ENCODE results near the gene CARM1. TPM values are rescaled to one million over a fixed set of nuclear protein-coding genes. Genes with fewer than 3 reads are reported as not detected.
"Not testable (repeated sequence)": the region's sequence is repeated elsewhere in the genome, so short reads cannot be mapped to it uniquely, and the experiment has no call there.

Gene CARM1
- total RNA-seq, 1 experiment from 2014 or later: 63.7 TPM

DNA sequence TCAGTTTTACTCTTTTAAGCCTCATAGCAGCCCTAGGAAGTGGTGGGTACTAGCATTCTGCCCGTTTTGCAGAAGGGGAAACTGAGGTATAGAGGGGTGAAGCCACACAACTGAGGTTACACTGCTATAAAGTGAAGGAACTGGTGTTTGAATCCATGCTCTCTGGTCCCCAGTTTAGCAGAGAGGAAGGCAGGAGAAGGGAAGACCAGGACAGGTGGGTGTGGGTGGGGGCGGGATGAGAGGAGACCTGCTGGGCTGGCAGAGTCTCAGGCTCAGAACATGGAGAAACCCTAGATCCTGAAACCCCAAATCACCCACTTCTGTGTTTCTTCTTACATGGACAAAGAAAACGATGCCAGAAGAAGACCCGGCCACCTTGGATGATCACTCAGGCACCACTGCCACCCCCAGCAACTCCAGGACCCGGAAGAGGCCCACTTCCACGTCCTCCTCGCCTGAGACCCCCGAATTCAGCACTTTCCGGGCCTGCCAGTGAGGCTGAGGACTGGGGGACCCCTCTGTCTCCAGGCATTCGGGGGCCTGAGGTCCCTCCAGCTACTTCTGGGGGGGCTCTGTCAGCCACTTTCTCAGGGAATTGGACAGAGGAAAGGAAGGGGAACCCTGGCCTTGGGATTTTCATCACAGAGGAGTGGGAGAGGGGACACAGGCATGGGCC lies 2.3 kb upstream of the CARM1 start:
- intact Hi-C loops (cut with micrococcal nuclease; ENCODE audit: unreplicated experiment): no loop called here
- BruUV-seq (replicated peaks): no TSS peak
- Histone ChIP-seq H4K20me1 (ENCODE audit: insufficient read depth) (no peaks in the 10 kb centered on the region), H3K27me3 (ENCODE audit: insufficient read depth, low read depth) (no peaks in the 10 kb centered on the region), H3K9me2 (ENCODE audit: insufficient read depth) (no peaks in the 10 kb centered on the region), H3F3A (ENCODE audit: insufficient read depth, low read depth) (peaks cover 19% of the 10 kb centered on the region), H3K4me3 (no peak overlapping the region), H3K27ac (no peak overlapping the region), H3K4me1 (replicated peaks; ENCODE audit: insufficient read depth) (peaks cover 14% of the 10 kb centered on the region), H3K36me3 (ENCODE audit: low read depth) (no peaks in the 10 kb centered on the region), H3K9me3 (ENCODE audit: insufficient read depth, low read depth) (no peaks in the 10 kb centered on the region), H3K4me2 (no peak overlapping the region), H3K79me2 (ENCODE audit: low read depth) (peaks cover 22% of the 10 kb centered on the region), H2AFZ (no peak overlapping the region)
- POLR2A ChIA-PET (ENCODE audit: unreplicated experiment): interaction anchor here (0.6 kb wide), 1 partner anchor 30 kb away, joined by 27 read pairs; no protein-coding TSS in a partner anchor
- CTCF ChIA-PET: interaction anchor here (0.6 to 0.9 kb wide), 2 partner anchors 33 to 279 kb away, joined by 3 to 4 read pairs; partner anchors contain the start of gene TMED1
- TF ChIP-seq, protein P1, sequence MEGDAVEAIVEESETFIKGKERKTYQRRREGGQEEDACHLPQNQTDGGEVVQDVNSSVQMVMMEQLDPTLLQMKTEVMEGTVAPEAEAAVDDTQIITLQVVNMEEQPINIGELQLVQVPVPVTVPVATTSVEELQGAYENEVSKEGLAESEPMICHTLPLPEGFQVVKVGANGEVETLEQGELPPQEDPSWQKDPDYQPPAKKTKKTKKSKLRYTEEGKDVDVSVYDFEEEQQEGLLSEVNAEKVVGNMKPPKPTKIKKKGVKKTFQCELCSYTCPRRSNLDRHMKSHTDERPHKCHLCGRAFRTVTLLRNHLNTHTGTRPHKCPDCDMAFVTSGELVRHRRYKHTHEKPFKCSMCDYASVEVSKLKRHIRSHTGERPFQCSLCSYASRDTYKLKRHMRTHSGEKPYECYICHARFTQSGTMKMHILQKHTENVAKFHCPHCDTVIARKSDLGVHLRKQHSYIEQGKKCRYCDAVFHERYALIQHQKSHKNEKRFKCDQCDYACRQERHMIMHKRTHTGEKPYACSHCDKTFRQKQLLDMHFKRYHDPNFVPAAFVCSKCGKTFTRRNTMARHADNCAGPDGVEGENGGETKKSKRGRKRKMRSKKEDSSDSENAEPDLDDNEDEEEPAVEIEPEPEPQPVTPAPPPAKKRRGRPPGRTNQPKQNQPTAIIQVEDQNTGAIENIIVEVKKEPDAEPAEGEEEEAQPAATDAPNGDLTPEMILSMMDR (conservative IDR thresholded peaks at IDR 0.05): no peak
- DNase-seq: no peak

DNA sequence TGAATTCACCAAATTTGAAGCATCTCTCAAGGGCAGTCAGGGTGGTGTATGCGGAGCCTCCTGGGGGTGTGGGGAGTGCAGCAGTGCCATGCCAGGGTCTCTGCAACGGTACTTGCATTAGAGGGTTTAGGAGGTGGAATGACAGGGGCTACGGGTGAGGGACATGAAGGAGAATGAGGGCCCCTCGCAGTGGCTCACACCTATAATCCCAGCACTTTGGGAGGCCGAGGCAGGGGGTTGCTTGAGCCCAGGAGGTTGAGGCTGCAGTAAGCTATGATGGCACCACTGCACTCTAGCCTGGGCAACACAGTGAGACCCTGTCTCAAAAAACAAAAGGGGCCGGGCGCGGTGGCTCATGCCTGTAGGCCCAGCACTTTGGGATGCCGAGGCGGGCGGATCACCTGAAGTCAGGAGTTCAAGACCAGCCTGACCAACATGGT lies 1.5 kb upstream of the CARM1 start:
- H3K9me2 ChIP-seq (ENCODE audit: insufficient read depth); H3K27me3 ChIP-seq (ENCODE audit: insufficient read depth, low read depth); DNase-seq; H3K36me3 ChIP-seq (ENCODE audit: low read depth); BruUV-seq (replicated peaks); H3K27ac ChIP-seq; H3K9me3 ChIP-seq (ENCODE audit: insufficient read depth, low read depth); H2AFZ ChIP-seq; H4K20me1 ChIP-seq (ENCODE audit: insufficient read depth): not testable (repeated sequence)
- H3K4me1 ChIP-seq (replicated peaks; ENCODE audit: insufficient read depth): peaks cover 17% of the 10 kb centered on the region
- H3K79me2 ChIP-seq (ENCODE audit: low read depth): peaks cover 30% of the 10 kb centered on the region
- peak overlapping the region; percentile 91 for H3K4me2 ChIP-seq
- CTCF ChIA-PET: interaction anchor here (0.6 kb wide), 1 partner anchor 278 kb away, joined by 4 read pairs; no protein-coding TSS in a partner anchor
- intact Hi-C loops (cut with micrococcal nuclease; ENCODE audit: unreplicated experiment): loop anchor here (2.0 to 5.0 kb wide), 3 partner anchors 29 to 267 kb away; no protein-coding TSS in a partner anchor
- POLR2A ChIA-PET (ENCODE audit: unreplicated experiment): interaction anchor here (1.4 kb wide), 1 partner anchor 34 kb away, joined by 24 read pairs; the partner anchor contains the start of gene TMED1
- peak overlapping the region; percentile 63; the same call in 1 of the 2 replicates for H3K4me3 ChIP-seq
- H3F3A ChIP-seq (ENCODE audit: insufficient read depth, low read depth): peaks cover 18% of the 10 kb centered on the region

DNA sequence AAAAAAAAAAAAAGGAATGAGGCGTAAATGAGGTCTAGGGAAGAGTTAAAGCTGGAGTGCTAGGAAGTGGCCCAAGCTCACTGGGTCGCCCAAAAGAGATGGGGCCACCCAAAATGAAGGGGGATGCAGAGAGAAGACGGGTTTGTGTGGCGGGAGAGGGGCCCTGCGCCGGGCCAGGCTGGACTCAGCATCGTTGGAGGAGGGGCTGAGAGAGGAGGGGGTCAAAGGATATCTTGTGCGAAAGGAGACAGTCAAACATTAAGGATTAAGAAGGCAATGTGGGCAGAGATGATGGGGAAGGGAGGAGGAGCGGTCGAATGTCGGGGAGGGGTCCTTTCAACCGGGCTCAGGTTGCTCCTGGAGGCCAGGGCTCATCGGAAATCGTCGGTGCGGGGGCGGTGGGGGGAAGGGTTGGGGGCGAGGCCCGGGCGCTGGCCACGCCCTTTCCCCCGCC lies 825 bp upstream of the CARM1 start:
- no peak for DNase-seq
- H3K79me2 ChIP-seq (ENCODE audit: low read depth): peaks cover 37% of the 10 kb centered on the region
- no peaks in the 10 kb centered on the region for H3K9me2 ChIP-seq (ENCODE audit: insufficient read depth)
- TF ChIP-seq, protein P1 (conservative IDR thresholded peaks at IDR 0.05): no peak
- no peak for TF ChIP-seq EZH2 (IDR thresholded peaks at IDR 0.05; ENCODE audit: low read depth)
- peak overlapping the region; percentile 96 for H2AFZ ChIP-seq
- no peaks in the 10 kb centered on the region for H3K9me3 ChIP-seq (ENCODE audit: insufficient read depth, low read depth)
- peak overlapping the region; percentile 63 for H3K4me3 ChIP-seq
- H4K20me1 ChIP-seq (ENCODE audit: insufficient read depth): no peaks in the 10 kb centered on the region
- POLR2A ChIA-PET (ENCODE audit: unreplicated experiment): interaction anchor here (0.6 to 1.4 kb wide), 2 partner anchors 34 to 59 kb away, joined by 4 to 24 read pairs; partner anchors contain the start of gene TMED1
- intact Hi-C loops (cut with micrococcal nuclease; ENCODE audit: unreplicated experiment): loop anchor here (2.0 to 5.0 kb wide), 3 partner anchors 28 to 267 kb away; no protein-coding TSS in a partner anchor
- H3K36me3 ChIP-seq (ENCODE audit: low read depth): no peaks in the 10 kb centered on the region
- peaks cover 17% of the 10 kb centered on the region for H3K4me1 ChIP-seq (replicated peaks; ENCODE audit: insufficient read depth)
- H3K4me2 ChIP-seq: peak overlapping the region; percentile 91
- peaks cover 18% of the 10 kb centered on the region for H3F3A ChIP-seq (ENCODE audit: insufficient read depth, low read depth)
- H3K27ac ChIP-seq: 0 out of 2 replicates have a peak overlapping the region, but pooled peaks have one; percentile 9
- no peaks in the 10 kb centered on the region for H3K27me3 ChIP-seq (ENCODE audit: insufficient read depth, low read depth)
- no TSS peak for BruUV-seq (replicated peaks)
- CTCF ChIA-PET: interaction anchor here (0.6 to 0.9 kb wide), 5 partner anchors 28 to 224 kb away, joined by 3 to 9 read pairs (median 7); partner anchors contain the start of gene TMED1
